Lower leg skin (tissue), 3 donors: ENCODE results near the gene AMOTL1.

Experiments
- POLR2A ChIP-seq, 2 donors: fragments of 450-650 bp; IDR thresholded peaks; one replicate each; pipeline ENCODE4 v1.6.1; 2016 to 2017; ENCODE audit warnings: antibody characterized with exemption in 2 of 2, mild to moderate bottlenecking in 1 of 2, moderate library complexity in 1 of 2
- TF ChIP-seq, protein P1 (sequence below), 3 donors: fragments of 450-650 bp; IDR thresholded peaks; one replicate each; pipeline ENCODE4 v1.5.1; 2016; ENCODE audit warnings: antibody characterized with exemption in 3 of 3, mild to moderate bottlenecking in 3 of 3, moderate library complexity in 2 of 3

GRCh38 chr11:94870422-94870821, 102.3 kb downstream of the AMOTL1 start:
- TF ChIP-seq, protein P1, sequence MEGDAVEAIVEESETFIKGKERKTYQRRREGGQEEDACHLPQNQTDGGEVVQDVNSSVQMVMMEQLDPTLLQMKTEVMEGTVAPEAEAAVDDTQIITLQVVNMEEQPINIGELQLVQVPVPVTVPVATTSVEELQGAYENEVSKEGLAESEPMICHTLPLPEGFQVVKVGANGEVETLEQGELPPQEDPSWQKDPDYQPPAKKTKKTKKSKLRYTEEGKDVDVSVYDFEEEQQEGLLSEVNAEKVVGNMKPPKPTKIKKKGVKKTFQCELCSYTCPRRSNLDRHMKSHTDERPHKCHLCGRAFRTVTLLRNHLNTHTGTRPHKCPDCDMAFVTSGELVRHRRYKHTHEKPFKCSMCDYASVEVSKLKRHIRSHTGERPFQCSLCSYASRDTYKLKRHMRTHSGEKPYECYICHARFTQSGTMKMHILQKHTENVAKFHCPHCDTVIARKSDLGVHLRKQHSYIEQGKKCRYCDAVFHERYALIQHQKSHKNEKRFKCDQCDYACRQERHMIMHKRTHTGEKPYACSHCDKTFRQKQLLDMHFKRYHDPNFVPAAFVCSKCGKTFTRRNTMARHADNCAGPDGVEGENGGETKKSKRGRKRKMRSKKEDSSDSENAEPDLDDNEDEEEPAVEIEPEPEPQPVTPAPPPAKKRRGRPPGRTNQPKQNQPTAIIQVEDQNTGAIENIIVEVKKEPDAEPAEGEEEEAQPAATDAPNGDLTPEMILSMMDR (IDR thresholded peaks at IDR 0.05), result no peak
- no peak for TF ChIP-seq POLR2A (IDR thresholded peaks at IDR 0.05)
